ENCODE results near the gene EXOC1.

EXOC1 gene

GRCh38 chr4:55896622-55897021 lies 43.2 kb downstream of the EXOC1 start:
- DNase-seq (ENCODE audit: low read depth), result no peak
- TF ChIP-seq, protein P1, sequence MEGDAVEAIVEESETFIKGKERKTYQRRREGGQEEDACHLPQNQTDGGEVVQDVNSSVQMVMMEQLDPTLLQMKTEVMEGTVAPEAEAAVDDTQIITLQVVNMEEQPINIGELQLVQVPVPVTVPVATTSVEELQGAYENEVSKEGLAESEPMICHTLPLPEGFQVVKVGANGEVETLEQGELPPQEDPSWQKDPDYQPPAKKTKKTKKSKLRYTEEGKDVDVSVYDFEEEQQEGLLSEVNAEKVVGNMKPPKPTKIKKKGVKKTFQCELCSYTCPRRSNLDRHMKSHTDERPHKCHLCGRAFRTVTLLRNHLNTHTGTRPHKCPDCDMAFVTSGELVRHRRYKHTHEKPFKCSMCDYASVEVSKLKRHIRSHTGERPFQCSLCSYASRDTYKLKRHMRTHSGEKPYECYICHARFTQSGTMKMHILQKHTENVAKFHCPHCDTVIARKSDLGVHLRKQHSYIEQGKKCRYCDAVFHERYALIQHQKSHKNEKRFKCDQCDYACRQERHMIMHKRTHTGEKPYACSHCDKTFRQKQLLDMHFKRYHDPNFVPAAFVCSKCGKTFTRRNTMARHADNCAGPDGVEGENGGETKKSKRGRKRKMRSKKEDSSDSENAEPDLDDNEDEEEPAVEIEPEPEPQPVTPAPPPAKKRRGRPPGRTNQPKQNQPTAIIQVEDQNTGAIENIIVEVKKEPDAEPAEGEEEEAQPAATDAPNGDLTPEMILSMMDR (IDR thresholded peaks at IDR 0.05; ENCODE audit: control insufficient read depth, extremely low read depth, insufficient read depth), result no peak

DNA sequence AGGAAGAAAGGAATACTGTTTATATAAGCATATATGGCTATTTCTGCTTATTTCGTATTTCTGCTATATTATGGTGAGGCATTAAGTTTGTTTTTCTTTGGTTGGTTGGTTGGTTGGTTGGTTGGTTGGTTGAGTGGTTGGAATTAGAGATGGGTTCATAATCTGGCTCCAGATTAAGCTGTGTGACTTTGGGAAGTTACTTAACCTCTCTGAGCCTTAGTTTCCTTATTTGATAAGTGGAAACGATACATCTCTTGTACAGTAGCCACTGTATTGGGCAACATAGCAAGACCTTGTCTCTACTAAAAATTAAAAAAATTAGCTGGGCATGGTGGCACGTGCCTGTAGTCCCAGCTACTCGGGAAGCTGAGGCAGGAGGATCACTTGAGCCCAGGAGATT lies 49.2 kb downstream of the EXOC1 start:
- no peak for DNase-seq (ENCODE audit: low read depth)
- TF ChIP-seq, protein P1 (IDR thresholded peaks at IDR 0.05; ENCODE audit: control insufficient read depth, extremely low read depth, insufficient read depth), result no peak
- H3K4me3 ChIP-seq (ENCODE audit: low read depth, low read length), result no peak overlapping the region

More at GRCh38 chr4:55896622-55897021, 43.2 kb downstream of the EXOC1 start:
- no peak overlapping the region for H3K4me3 ChIP-seq (ENCODE audit: low read depth, low read length)

DNA sequence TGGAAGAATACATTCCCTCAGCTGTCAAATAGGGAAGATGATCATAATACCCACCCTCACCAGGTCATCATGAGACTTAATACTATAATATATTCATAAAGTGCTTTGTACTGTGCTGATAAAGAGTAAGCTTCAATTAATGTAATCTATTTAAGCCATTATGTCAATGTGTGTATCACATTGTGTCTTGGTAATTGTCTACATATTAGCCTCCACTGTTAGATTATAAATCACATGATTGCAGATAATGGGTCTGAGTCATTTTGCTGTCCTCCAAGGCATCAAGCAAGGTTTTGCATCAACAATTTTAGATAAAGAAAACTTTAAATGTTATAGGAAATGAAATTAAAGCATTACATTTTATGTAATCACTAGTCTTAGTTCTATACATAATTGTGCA lies 50.1 kb downstream of the EXOC1 start:
- H3K4me3 ChIP-seq (ENCODE audit: low read depth, low read length), result no peak overlapping the region
- TF ChIP-seq, protein P1 (IDR thresholded peaks at IDR 0.05; ENCODE audit: control insufficient read depth, extremely low read depth, insufficient read depth), result no peak
- DNase-seq (ENCODE audit: low read depth), result no peak

GRCh38 chr4:55904576-55904975 lies 51.1 kb downstream of the EXOC1 start:
- no peak overlapping the region for H3K4me3 ChIP-seq (ENCODE audit: low read depth, low read length)
- TF ChIP-seq, protein P1 (IDR thresholded peaks at IDR 0.05; ENCODE audit: control insufficient read depth, extremely low read depth, insufficient read depth), result no peak
- DNase-seq (ENCODE audit: low read depth), result no peak

DNA sequence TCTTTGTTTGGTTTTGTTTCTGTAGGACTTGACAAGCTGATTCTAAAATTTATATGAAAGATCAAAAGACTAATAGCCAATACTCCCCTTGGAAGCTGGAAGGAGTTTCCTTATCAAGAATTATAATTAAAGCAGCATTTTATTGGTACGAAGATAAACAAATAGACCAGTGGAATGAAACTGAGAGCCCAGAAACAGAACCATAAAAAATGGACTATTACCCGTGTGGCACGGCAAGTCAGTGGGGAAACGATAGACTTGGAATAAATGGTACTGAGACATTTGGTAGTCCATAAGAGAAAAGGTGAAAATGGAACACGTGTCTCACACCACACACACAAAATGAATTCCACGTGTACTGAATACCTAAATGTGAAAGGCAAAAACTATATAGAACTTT lies 52.9 kb downstream of the EXOC1 start:
- H3K4me3 ChIP-seq (ENCODE audit: low read depth, low read length), result no peak overlapping the region
- DNase-seq (ENCODE audit: low read depth), result no peak
- TF ChIP-seq, protein P1 (IDR thresholded peaks at IDR 0.05; ENCODE audit: control insufficient read depth, extremely low read depth, insufficient read depth), result no peak

DNA sequence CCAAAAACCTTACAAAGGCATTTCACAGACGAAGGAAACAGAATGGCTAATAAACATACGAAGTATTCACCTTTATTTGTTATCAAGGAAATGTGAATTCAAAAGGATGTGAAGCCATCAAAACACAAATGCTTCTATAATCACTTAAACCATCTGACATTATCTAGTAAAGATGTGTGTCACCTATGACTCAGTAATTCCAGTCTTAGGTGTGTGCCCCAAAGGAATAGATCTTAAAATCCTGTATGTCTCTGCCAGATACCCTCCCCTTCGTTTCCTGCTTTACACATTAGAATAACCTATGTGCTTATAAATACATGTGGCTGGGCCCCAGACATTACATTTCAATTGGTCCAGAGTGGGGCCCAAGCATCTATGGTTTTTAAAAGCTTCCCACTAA lies 53.5 kb downstream of the EXOC1 start:
- no peak overlapping the region for H3K4me3 ChIP-seq (ENCODE audit: low read depth, low read length)
- no peak for DNase-seq (ENCODE audit: low read depth)
- TF ChIP-seq, protein P1 (IDR thresholded peaks at IDR 0.05; ENCODE audit: control insufficient read depth, extremely low read depth, insufficient read depth), result no peak

GRCh38 chr4:55907469-55907868 lies 54.0 kb downstream of the EXOC1 start:
- H3K4me3 ChIP-seq (ENCODE audit: low read depth, low read length), result no peak overlapping the region
- TF ChIP-seq, protein P1 (IDR thresholded peaks at IDR 0.05; ENCODE audit: control insufficient read depth, extremely low read depth, insufficient read depth), result no peak
- no peak for DNase-seq (ENCODE audit: low read depth)

Data from LNCaP clone FGC (cell line).